Measurements from ENCODE around the gene DENND6B.
"Not testable (repeated sequence)": the region's sequence is repeated elsewhere in the genome, so short reads cannot be mapped to it uniquely, and the experiment has no call there.

DENND6B gene, protein sequence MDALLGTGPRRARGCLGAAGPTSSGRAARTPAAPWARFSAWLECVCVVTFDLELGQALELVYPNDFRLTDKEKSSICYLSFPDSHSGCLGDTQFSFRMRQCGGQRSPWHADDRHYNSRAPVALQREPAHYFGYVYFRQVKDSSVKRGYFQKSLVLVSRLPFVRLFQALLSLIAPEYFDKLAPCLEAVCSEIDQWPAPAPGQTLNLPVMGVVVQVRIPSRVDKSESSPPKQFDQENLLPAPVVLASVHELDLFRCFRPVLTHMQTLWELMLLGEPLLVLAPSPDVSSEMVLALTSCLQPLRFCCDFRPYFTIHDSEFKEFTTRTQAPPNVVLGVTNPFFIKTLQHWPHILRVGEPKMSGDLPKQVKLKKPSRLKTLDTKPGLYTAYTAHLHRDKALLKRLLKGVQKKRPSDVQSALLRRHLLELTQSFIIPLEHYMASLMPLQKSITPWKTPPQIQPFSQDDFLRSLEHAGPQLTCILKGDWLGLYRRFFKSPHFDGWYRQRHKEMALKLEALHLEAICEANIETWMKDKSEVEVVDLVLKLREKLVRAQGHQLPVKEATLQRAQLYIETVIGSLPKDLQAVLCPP

DNA sequence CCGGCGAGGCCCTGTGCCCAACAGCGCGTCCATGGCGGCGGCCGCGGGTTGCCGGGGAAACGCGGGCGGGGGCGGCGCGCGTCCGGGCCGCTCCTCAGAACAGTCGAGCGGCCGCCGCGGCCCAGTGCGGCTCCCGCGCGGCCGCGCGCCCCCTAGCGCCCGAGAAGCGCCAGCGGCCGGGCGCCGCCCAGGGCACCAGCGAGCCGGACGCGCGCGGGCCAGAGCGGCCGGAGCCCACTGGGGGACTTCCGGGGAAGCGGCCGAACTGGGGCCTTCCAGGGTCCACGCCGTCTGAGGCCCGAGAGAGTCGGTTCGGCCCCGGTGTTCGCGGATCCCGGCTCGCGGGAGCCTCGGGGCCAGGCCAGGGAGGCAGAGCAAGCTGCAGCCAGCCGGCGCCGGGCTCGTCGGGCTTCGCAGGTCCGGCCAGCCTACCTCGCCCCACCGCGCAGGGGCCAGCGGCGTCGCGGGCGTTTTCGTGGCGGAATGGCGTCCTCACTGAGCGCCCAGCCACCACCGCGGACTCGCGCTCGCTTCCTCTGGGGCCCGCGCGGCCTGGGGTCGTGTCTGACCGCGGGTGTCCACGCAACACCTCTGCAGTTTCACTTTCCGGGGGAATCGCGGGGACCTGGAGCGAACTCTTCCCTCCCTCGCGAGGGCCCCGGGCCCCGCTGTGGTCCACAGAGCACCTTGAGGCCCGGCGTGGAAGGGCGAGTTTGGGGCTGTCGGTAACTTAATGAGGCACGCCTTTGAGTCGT is at the start of gene DENND6B:
TSS of gene DENND6B (minus strand) at position 57 of the 755 bp plus-strand sequence. CDS start at position 33, 24 bp downstream.
- DNase-seq = peak in 45 of 51 donors; percentile 23 to 90 (median 70)

DNA sequence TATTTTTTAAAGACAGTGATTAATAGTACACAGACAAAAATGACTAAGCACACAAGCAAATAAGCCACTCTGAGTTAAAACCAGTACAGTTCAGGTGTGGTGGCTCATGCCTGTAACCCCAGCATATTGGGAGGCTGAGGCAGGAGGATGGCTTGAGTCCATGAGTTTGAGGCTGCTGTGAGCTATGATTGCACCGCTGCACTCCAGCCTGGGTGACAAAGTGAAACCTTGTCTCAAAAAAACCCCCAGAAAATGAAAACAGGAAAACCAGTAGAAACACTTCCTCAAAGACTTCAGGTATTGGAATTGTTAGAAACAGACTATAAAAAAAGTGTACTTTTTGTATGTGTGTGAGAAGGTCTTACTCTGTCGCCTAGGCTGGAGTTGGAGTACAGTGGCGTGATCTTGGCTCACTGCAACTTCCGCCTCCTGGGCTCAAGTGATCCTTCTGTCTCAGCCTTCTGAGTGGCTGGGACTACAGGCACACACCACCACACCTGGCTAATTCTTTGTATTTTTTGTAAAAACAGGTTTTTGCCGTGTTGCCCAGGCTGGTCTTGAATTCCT is 49.4 kb upstream of the DENND6B start:
- DNase-seq = no peak

DNA sequence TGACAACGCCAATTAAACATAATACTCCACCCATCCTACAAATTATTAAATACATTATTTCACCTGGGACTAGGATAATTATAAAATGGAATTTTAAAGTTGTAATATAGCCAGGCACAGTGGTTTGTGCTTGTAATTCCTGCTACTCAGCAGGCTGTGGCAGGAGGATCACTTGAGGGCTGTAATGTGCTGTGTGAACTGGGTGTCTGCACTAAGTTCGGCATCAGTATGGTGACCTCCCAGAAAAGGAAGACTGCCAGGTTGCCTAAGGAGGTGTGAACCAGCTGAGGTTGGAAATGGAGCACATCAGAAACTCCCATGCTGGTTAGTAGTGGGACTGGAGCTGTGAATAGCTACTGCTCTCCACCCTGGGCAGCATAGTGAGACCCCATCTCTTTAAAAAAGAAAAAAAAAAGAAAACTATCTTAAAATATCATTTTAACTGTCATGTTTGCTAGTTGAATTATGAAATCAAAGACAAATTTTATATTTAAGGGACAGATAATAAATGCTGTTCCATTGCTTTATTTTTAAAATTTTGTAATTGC is 44.4 kb upstream of the DENND6B start:
- no peak for DNase-seq

DNA sequence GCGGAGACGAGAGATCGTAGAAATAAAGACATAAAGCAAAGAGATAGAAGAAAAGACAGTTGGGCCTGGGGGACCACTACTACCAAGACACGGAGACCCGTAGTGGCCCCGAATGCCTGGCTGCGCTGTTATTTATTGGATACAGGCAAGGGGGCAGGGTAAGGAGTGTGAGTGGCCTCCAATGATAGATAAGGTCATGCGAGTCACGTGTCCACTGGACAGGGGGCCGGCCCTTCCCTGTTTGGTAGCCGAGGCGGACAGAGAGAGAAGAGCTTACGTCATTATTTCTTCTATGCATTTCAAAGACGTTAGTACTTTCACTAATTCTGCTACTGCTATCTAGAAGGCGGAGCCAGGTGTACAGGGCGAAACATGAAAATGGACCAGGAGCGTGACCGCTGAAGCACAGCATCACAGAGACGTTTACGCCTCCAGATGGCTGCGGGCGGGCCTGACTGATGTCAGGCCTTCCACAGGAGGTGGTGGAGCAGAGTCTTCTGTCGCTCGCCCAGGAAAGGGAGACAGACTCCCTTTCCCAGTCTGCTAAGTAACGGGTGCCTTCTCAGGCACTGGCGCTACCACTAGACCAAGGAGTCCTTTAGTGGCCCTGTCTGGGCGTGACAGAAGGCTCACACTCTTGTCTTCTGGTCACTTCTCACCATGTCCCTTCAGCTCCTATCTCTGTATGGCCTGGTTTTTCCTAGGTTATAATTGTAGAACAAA is 41.1 kb upstream of the DENND6B start:
- no peak for DNase-seq

DNA sequence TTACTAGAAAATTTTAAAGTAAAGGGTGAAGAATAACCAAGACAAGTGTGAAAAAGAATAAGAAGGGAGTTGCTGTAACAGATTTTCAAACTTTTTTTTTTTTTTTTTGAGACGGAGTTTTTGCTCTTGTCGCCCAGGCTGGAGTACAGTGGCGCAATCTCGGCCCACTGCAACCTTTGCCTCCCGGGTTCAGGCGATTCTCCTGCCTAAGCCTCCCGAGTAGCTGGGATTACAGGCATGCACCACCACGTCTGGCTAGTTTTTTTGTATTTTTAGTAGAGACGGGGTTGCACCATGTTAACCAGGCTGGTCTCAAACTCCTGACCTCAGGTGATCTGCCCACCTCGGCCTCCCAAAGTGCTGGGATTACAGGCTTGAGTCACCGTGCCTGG is 37.0 kb upstream of the DENND6B start:
- not testable (repeated sequence) for DNase-seq

DNA sequence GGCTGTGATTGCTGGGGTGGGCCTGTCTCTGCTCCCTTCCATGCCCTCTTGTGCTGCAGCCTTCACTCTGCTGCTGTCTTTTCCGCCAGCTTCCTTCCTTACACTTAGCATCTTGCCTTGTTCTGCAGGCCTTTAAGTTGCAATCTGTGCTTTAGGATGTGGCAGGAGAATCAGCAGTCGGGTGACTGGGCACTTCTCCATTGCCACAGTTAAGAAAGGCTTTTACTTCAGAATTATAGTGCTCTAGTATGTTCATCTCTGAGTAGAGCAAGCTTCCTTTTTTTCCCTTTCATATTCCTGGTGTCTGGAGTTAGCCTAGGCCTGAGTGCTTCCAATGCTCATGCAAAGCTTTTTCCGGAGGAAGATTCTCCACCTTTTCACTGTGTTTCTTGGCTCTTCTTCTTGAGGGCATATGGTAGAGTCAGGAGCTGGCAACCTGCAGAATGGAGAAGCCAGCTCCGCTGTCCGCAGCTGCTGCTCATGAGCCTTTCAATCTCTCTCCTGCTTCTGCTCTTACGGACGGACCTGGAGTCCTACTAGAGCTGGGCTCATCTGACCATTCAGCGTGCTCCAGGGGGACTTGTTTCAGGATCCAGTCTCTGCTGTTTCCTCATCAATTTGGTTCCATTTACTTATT is 36.5 kb upstream of the DENND6B start:
- DNase-seq = no peak

DNA sequence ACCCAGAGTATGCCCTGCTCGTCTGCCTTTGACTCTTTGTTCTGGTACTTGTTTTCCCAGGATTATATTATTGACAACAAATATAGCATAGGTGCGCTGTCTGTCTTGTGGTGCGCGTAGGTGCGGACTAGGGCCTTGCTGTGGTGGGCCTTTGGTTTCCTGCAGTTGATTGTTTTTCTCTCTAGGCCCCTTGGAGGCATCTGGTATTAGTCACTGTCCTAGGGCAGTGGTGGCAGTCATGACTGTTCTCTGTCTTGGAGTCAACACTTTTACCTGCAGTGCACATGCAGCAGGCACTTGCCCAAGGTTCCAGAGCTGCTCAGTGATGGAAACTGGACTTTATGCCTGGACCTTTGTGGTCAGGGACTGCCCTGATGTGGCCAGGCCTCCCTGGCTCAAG is 34.9 kb upstream of the DENND6B start:
- no peak for DNase-seq

DNA sequence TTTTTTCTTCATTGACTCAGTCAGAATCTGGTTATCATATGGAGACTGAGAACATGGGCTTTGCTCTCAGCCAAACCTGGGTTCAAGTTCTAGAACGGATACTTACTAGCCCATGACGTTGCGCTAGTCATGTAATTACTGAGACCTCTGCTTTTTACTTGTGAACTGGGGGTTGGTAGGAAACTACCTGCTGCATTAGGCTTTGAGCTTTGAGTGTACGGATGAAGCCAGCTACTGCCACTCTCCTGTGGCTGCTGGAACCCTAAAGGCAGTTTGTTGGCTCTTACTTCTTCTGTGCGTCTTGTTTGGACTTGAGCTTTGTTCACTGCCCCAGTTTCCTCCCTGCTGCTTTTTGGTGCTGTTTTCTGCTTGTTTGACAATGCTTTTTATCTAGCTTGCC is 34.4 kb upstream of the DENND6B start:
- DNase-seq = no peak

DNA sequence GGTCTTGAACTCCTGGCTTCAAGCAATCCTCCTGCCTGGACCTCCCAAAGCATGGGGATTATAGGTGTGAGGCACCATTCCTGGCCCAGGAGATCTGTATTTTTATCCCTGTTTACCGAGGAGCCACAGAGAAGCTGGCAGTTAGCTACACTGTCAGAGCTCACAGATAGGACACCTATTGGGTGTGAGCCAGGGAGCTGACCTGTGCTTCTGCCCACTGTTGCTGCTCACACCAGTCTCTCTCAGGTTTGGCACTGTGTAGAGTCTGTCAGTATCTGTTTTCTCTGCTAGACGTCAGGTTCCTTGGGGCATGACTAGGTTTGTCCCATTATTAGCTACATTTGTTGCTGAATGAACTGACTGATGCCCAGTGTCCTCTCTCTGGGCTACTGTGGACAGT is 33.8 kb upstream of the DENND6B start:
- DNase-seq = no peak

DNA sequence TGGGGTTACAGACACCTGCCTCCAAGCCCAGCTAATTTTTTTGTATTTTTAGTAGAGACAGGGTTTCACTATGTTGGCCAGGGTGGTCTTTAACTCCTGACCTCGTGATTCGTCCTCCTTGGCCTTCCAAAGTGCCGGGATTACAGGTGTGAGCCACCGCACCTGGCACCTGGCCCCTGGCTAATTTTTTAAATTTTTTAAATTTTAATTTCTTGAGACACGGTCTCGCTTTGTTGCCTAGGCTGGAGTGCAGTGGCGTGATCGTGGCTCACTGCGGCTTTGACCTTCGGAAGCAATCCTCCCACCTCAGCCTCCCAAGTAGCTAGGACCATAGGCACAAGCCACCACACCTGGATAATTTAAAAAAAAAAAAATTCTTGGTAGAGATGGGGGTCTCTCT is 30.9 kb upstream of the DENND6B start:
- DNase-seq = no peak

DNA sequence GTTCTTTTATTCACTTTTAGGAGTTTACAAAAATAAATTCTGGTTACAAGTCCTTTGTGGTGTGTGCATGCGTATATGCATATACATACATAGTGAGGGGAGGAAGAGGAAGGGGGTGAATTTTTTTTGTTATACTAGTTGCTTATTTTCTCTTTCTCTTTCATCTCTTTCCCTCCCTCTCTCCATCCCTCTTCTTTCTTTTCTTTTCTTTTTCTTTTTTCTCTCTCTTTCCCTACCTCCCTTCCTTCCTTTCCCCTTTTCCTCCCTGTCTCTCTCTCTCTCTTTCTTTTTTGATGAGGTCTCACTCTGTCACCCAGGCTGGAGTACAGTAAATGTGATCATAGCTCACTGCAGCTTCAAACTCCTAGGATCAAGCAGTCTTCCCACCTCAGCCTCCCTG is 30.4 kb upstream of the DENND6B start:
- DNase-seq = no peak

DNA sequence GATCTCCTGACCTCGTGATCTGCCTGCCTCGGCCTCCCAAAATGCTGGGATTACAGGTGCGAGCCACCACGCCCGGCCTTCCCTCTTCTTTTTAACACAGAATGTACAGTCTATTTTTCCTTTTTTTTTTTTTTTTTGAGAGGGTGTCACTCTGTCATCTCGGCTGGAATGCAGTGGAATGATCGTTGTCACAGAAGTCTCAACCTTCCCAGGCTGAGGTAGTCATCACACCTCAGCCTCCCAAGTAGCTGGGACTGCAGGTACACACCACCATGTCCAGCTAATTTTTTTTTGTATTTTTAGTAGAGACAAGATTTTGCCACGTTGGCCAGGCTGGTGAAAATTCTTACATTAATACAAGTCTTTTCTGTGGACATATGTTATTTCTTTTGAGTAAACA is 29.4 kb upstream of the DENND6B start:
- DNase-seq = no peak

DNA sequence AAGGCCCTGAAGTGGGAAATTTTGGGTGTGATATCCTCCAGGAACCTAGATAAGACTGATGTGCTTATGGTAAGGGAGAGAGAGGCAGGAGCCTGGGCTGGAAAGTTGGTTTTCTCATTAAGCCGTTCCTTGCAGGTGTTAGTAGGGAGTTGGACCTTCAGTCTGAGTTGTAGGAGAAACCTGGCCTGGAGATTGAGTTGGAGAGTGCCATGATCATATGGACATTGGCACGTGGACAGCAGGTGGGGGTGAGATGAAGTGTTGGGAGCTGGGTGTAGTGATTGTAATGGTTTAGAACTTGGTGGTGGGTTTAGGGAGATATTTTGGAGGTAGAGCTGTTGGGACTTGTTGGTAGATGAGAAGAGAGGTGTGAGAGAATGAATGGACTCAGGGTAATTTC is 21.2 kb upstream of the DENND6B start:
- DNase-seq = no peak

DNA sequence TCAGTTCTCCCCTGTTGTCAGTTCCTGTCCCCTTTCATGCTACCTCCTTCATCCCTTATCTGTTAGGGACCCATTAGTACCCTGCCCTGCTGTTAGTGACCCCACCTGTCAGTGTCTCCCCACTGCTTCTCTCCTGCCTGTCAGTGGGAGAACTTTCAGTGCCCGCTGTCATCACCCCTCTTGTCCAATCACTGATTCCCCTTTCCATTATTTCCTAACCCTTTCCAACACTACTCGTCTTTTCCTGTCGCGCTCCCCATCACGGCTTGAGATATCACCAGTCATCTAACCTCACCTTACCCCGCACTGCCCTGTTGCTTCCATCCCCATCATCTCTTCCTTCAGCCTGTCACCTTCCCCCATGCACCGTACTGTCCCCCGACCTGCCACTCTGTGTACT is 20.3 kb upstream of the DENND6B start:
- no peak for DNase-seq

DNA sequence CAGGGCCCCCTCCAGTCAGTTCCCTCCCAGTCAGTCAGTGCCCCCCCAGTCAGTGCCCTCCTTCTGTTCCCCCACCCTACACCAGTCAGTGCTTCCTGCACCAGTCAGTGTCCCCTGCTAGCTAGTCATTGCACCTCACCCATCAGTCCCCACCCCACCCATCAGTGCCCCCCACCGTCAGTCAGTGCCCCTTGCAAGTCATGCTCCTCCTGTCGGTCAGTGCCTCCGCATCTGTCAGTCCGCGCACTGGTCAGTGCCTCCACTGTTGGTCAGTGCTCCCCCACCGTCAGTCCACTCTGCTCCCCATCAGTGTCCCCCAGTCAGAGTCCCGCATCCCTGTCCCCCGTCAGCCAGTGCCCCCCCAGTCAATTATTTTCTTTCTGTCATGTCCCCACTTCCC is 19.7 kb upstream of the DENND6B start:
- DNase-seq = peak in 1 of 51 donors; percentile 6

DNA sequence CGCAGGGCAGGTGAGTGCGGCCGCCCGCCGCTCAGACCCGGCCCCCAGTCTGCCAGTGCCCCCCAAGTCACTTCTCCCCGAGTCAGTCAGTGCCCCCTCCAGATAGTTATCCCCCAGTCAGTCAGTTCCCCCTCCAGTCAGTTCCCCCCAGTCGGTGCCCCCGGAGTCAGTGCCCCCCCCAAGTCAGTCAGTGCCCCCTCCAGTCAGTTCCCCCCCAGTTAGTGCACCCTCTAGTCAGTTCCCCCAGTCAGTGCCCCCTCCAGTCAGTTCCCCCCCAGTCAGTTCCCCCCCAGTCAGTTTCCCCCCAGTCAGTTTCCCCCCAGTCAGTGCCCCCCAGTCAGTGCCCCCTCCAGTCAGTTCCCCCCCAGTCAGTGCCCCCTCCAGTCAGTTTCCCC is 16.7 kb upstream of the DENND6B start:
- no peak for DNase-seq

DNA sequence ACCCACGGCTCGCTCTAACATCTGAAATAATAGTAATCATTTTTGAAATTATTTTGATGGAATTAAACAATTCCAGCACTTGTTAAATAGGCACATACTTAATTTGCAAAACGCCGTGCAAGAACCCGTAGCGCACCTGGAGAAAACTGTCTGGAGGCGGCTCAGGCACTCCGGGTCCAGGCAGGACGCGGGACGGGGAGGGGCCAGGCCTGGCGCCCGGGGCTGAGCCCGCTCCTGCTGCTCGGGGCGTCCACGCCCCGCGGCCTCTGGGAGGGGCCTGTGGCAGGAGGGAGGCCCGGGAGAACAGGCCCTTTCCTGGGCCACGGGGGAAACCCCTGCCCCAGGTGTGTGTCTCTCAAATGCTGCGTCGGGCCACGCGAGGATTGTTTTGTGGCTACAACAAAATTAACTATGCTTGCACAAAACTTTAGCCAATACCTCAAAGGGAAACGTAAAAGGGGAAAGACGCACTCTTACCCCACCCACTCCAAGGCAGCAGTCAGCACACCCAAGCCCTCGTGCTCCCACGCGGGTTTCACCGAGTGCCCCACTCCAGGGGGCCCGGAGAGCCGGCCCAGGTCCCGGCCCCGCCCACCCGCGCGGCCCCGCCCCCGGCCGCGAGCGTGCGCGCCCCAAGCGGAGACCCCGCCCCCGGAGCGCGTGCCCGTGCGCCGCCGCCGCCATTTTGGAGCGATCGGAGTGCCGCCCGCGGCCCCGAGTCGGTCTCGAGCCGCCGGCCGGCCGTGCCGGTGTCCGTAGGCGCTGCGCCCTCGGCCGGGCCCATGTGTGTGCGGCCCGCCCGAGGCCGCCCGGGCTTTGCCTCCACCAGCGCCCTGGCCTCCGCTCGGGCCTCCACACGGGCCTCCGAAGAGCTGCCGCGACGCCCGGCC is 16.1 kb upstream of the DENND6B start, which contains the start of gene PPP6R2:
TSS of gene PPP6R2 (plus strand) at position 677 of the 890 bp plus-strand sequence. CDS start 50,582 bp downstream, outside the sequence.
- peak in 49 of 51 donors; percentile 17 to 91 (median 66) for DNase-seq

DNA sequence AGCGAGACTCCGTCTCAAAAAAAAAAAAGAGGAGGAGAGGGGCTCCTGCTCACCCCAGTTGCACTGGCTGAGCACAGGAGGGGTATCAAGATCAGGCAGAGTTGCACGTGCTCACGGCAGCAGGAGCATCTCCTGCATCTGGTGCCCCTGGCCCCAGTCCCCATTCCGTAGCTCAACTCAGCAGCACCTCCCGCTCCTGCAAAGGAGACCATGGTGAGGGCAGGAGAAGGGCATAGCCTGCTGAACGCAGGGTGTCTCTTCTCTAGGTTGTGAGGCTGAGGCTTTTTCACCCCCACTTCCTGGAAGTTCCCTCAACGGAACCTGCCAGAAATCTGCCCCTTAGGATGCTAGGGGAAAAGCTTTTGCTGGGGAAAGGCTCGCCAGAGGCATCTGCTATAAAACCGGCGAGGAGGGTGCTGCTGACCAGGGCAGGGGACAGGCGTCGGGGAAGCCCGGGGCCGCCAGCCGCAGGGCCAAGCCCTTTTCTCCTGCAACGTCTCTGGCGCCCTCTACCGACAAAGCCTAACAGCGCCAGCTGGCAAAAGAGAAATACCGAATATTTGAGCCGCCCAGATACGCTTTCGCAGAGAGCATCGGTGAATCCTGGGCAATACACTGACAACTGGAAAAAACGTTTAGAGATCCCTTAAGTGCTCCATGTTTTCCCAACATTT is 15.3 kb upstream of the DENND6B start:
- peak in 50 of 51 donors; percentile 19 to 90 (median 73) for DNase-seq
